HG03439 (cell line): ENCODE results near the gene ATP13A3.

Experiments
- ATAC-seq: cut with Tn5 transposase; IDR thresholded peaks from one replicate; pipeline ENCODE4 v1.9.1; 2021; ENCODE audit warnings: mild to moderate bottlenecking, moderate library complexity; ENCODE audit not compliant: unreplicated experiment

ATP13A3 gene

GRCh38 chr3:194446172-194446571, 40.6 kb downstream of the ATP13A3 start:
- no peak for ATAC-seq

GRCh38 chr3:194443901-194444300, 42.9 kb downstream of the ATP13A3 start:
- no peak for ATAC-seq

- ATAC-seq, result no peak
Observed at GRCh38 chr3:194440756-194441155, 46.0 kb downstream of the ATP13A3 start.

GRCh38 chr3:194439881-194440550, 46.8 kb downstream of the ATP13A3 start:
- no peak for ATAC-seq

GRCh38 chr3:194434503-194434902, 52.3 kb downstream of the ATP13A3 start:
- no peak for ATAC-seq

GRCh38 chr3:194431554-194431953, 55.2 kb downstream of the ATP13A3 start:
- ATAC-seq, result no peak

GRCh38 chr3:194425399-194425798, 61.4 kb downstream of the ATP13A3 start:
- ATAC-seq, result no peak

- no peak for ATAC-seq
Observed at GRCh38 chr3:194424953-194425352, 61.8 kb downstream of the ATP13A3 start.

GRCh38 chr3:194424373-194424772, 62.4 kb downstream of the ATP13A3 start:
- no peak for ATAC-seq

GRCh38 chr3:194423317-194423716, 63.5 kb downstream of the ATP13A3 start:
- no peak for ATAC-seq

GRCh38 chr3:194422188-194422587, 64.6 kb downstream of the ATP13A3 start:
- no peak for ATAC-seq

GRCh38 chr3:194418671-194419070, 68.1 kb downstream of the ATP13A3 start:
- no peak for ATAC-seq

- ATAC-seq, result no peak
Observed at GRCh38 chr3:194407423-194407822, 79.4 kb downstream of the ATP13A3 start.

- ATAC-seq, result no peak
Observed at GRCh38 chr3:194405766-194406165, 81.0 kb downstream of the ATP13A3 start.

- no peak for ATAC-seq
Observed at GRCh38 chr3:194404365-194405140, 82.2 kb downstream of the ATP13A3 start.

- ATAC-seq, result no peak
Observed at GRCh38 chr3:194401868-194402329, 84.9 kb downstream of the ATP13A3 start.

GRCh38 chr3:194401346-194401745, 85.5 kb downstream of the ATP13A3 start:
- ATAC-seq, result no peak

- no peak for ATAC-seq
Observed at GRCh38 chr3:194399874-194400411, 86.9 kb downstream of the ATP13A3 start.

- no peak for ATAC-seq
Observed at GRCh38 chr3:194399166-194399565, 87.6 kb downstream of the ATP13A3 start, which contains the start of gene GP5. TSS of gene GP5 (minus strand) at chr3:194399266. CDS start at chr3:194398282, 984 bp downstream.

- ATAC-seq, result no peak
Observed at GRCh38 chr3:194397757-194398312, 89.0 kb downstream of the ATP13A3 start.
